ENCODE measurements around the gene WNT3.

- TF ChIP-seq CTCF (IDR thresholded peaks at IDR 0.05; ENCODE audit: low read length) (no peak), EZH2 (IDR thresholded peaks at IDR 0.05; ENCODE audit: borderline replicate concordance, low read length) (no peak)
These were observed 28.3 kb downstream of the WNT3 start for GRCh38 chr17:46790216-46790615.

Measured in OCI-LY1 (cell line).